HCT116 (cell line): Measurements from ENCODE around the gene IFI16.

Experiments used
- EZH2 ChIP-seq: fragments of 200-600 bp; sonication (generic); IDR thresholded peaks from 2 replicates; pipeline ENCODE4 v1.6.1; 2017; ENCODE audit warnings: antibody characterized with exemption, mixed run types
- POLR2A ChIP-seq: IDR thresholded peaks from 2 replicates; pipeline ENCODE4 v1.7.0; 2011; ENCODE audit warnings: borderline replicate concordance; ENCODE audit not compliant: insufficient read depth, insufficient read length; ENCODE audit errors: extremely low read depth
- SP1 ChIP-seq: IDR thresholded peaks from 2 replicates; pipeline ENCODE4 v1.6.1; 2012; ENCODE audit warnings: low read depth
- TF ChIP-seq, protein P1 (sequence below), 3 experiments: fragments of 200-600 bp in 1 of 3; sonication (generic) in 1 of 3; IDR thresholded peaks in 2 of 3; conservative IDR thresholded peaks in 1 of 3; 2 replicates each; pipeline ENCODE4 v1.5.1; 2012 to 2017; ENCODE audit warnings: low read depth in 2 of 3, low read length in 2 of 3, antibody characterized with exemption in 1 of 3, borderline replicate concordance in 1 of 3, control low read depth in 1 of 3, mild to moderate bottlenecking in 1 of 3, mixed read lengths in 1 of 3, mixed run types in 1 of 3, moderate library complexity in 1 of 3; ENCODE audit not compliant: insufficient read depth in 1 of 3

DNA sequence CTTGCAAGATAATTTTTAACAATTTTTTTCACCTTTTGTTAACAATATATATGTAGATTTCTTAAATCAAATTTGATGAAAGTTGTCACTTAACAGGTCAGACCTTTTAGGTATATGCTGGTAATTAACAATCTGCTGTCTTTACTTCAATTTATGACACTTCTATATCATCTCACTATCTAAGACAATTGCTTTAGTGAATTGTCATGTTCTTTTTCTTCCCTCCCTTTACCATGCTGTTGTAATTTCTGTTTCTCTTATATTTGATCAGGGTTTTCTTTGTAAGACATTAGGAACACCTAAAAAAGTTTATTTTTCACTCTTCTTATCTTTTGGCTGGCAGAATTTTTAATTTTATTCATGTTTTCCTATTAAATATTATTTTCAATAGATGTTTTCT, 2.0 kb downstream of the IFI16 start:
- TF ChIP-seq, protein P1, sequence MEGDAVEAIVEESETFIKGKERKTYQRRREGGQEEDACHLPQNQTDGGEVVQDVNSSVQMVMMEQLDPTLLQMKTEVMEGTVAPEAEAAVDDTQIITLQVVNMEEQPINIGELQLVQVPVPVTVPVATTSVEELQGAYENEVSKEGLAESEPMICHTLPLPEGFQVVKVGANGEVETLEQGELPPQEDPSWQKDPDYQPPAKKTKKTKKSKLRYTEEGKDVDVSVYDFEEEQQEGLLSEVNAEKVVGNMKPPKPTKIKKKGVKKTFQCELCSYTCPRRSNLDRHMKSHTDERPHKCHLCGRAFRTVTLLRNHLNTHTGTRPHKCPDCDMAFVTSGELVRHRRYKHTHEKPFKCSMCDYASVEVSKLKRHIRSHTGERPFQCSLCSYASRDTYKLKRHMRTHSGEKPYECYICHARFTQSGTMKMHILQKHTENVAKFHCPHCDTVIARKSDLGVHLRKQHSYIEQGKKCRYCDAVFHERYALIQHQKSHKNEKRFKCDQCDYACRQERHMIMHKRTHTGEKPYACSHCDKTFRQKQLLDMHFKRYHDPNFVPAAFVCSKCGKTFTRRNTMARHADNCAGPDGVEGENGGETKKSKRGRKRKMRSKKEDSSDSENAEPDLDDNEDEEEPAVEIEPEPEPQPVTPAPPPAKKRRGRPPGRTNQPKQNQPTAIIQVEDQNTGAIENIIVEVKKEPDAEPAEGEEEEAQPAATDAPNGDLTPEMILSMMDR (IDR thresholded peaks at IDR 0.05 in 2 of 3, conservative IDR thresholded peaks at IDR 0.05 in 1 of 3; ENCODE audit: borderline replicate concordance in 1 of 3, insufficient read depth in 1 of 3, low read depth in 2 of 3, low read length in 2 of 3) = no peak
- TF ChIP-seq POLR2A = no peak
- no peak for TF ChIP-seq EZH2
- no peak for TF ChIP-seq SP1
